ENCODE data around the gene STAT4.

DNA sequence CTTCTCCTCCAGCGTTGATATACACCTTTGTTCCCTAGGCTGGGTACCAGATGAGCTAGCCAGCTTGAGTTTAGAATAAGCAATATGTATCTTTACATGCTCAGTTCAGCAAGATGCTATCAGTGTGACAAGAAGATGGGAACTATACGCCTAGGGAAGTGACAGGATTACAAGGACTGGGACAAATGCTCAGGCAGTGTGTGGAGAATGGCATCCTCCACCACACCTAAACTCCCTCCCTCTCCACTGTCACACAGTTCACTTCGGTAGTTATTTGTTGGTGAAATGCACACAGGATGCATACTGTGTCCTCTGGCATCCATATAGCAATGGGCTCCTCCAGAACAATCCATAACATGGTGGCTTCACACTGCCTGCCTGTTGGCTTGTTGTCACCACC, 144.5 kb downstream of the STAT4 start:
- TF ChIP-seq, protein P1, sequence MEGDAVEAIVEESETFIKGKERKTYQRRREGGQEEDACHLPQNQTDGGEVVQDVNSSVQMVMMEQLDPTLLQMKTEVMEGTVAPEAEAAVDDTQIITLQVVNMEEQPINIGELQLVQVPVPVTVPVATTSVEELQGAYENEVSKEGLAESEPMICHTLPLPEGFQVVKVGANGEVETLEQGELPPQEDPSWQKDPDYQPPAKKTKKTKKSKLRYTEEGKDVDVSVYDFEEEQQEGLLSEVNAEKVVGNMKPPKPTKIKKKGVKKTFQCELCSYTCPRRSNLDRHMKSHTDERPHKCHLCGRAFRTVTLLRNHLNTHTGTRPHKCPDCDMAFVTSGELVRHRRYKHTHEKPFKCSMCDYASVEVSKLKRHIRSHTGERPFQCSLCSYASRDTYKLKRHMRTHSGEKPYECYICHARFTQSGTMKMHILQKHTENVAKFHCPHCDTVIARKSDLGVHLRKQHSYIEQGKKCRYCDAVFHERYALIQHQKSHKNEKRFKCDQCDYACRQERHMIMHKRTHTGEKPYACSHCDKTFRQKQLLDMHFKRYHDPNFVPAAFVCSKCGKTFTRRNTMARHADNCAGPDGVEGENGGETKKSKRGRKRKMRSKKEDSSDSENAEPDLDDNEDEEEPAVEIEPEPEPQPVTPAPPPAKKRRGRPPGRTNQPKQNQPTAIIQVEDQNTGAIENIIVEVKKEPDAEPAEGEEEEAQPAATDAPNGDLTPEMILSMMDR (IDR thresholded peaks at IDR 0.05) = no peak
- no peak for TF ChIP-seq POLR2A (IDR thresholded peaks at IDR 0.05)

All from thyroid gland (tissue), 4 donors.